ENCODE results near the gene MOCS1.
A peak's percentile ranks its signal among the peaks of the same experiment; 100 is the strongest.

MOCS1 gene

GRCh38 chr6:39892490-39893129 lies 41.7 kb downstream of the MOCS1 start:
- CTCF ChIA-PET = interaction anchor here (0.5 to 2.8 kb wide), 12 partner anchors 8 to 674 kb away, joined by 3 to 18 read pairs (median 4); no protein-coding TSS in a partner anchor
- TF ChIP-seq CTCF (IDR thresholded peaks at IDR 0.05; ENCODE audit: control extremely low read depth, extremely low read depth, low read depth, missing control alignments) = peak; percentile 56
- DNase-seq (ENCODE audit: extremely low spot score) = peak; percentile 58
- POLR2A ChIA-PET = no interaction called here

GRCh38 chr6:39891976-39892375 lies 42.3 kb downstream of the MOCS1 start:
- CTCF ChIA-PET = interaction anchor here (1.0 to 2.8 kb wide), 9 partner anchors 9 to 544 kb away, joined by 3 to 18 read pairs (median 4); no protein-coding TSS in a partner anchor
- DNase-seq (ENCODE audit: extremely low spot score) = no peak
- POLR2A ChIA-PET = no interaction called here
- no peak for TF ChIP-seq CTCF (IDR thresholded peaks at IDR 0.05; ENCODE audit: control extremely low read depth, extremely low read depth, low read depth, missing control alignments)

- CTCF ChIA-PET = interaction anchor here (1.0 to 2.8 kb wide), 8 partner anchors 9 to 544 kb away, joined by 3 to 18 read pairs (median 4); no protein-coding TSS in a partner anchor
- TF ChIP-seq CTCF (IDR thresholded peaks at IDR 0.05; ENCODE audit: control extremely low read depth, extremely low read depth, low read depth, missing control alignments) = no peak
- POLR2A ChIA-PET = no interaction called here
- no peak for DNase-seq (ENCODE audit: extremely low spot score)
These were observed 42.9 kb downstream of the MOCS1 start for GRCh38 chr6:39891353-39891752.

- POLR2A ChIA-PET = no interaction called here
- CTCF ChIA-PET = no interaction called here
- no peak for DNase-seq (ENCODE audit: extremely low spot score)
- TF ChIP-seq CTCF (IDR thresholded peaks at IDR 0.05; ENCODE audit: control extremely low read depth, extremely low read depth, low read depth, missing control alignments) = no peak
These were observed 45.0 kb downstream of the MOCS1 start for GRCh38 chr6:39889229-39889628.

GRCh38 chr6:39887692-39888450 lies 46.4 kb downstream of the MOCS1 start:
- ChIA-PET CTCF (interaction anchor here (1.7 kb wide), 1 partner anchor 22 kb away, joined by 7 read pairs; no protein-coding TSS in a partner anchor), POLR2A (no interaction called here)
- no peak for TF ChIP-seq CTCF (IDR thresholded peaks at IDR 0.05; ENCODE audit: control extremely low read depth, extremely low read depth, low read depth, missing control alignments)
- DNase-seq (ENCODE audit: extremely low spot score) = no peak

- POLR2A ChIA-PET = no interaction called here
- no peak for DNase-seq (ENCODE audit: extremely low spot score)
- CTCF ChIA-PET = interaction anchor here (1.7 kb wide), 1 partner anchor 21 kb away, joined by 7 read pairs; no protein-coding TSS in a partner anchor
- TF ChIP-seq CTCF (IDR thresholded peaks at IDR 0.05; ENCODE audit: control extremely low read depth, extremely low read depth, low read depth, missing control alignments) = no peak
These were observed 47.4 kb downstream of the MOCS1 start for GRCh38 chr6:39886871-39887270.
